Measurements from ENCODE around the gene GEMIN7.

DNA sequence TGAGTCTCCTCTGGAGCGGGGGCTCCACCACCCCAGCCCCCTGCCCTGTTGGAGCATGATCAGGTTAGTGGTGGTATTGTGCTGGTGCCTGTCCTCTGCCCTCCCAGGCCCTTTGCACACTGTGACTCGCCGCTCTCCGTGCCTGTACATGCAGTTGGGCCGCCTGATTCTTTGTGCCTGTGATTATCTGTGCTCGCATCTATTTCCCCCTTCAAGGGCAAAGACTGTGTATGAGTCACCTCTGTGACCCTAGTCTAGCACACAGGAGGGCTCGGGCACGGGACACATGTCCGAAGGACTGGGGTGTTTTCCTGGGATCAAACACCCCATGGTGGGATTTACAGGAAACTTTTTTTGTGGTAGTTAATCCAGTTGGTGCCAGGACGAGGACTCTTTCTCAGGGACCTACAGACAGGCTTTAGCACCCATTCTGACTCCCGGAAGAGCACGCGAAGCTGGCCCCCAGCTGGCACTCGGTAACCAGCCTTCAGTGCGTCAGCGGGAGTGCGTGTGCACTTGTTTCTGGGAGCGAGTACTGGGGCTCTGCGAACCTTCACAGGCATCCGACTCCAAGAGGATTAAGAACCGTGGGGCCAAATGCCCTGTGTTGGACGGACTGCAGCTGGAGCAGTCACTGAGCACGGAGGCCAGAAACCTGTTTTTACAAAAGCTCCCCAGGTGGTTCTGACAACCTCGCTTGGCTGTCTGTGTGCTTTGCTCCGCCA lies 20.6 kb downstream of the GEMIN7 start:
- TF ChIP-seq, protein P1, sequence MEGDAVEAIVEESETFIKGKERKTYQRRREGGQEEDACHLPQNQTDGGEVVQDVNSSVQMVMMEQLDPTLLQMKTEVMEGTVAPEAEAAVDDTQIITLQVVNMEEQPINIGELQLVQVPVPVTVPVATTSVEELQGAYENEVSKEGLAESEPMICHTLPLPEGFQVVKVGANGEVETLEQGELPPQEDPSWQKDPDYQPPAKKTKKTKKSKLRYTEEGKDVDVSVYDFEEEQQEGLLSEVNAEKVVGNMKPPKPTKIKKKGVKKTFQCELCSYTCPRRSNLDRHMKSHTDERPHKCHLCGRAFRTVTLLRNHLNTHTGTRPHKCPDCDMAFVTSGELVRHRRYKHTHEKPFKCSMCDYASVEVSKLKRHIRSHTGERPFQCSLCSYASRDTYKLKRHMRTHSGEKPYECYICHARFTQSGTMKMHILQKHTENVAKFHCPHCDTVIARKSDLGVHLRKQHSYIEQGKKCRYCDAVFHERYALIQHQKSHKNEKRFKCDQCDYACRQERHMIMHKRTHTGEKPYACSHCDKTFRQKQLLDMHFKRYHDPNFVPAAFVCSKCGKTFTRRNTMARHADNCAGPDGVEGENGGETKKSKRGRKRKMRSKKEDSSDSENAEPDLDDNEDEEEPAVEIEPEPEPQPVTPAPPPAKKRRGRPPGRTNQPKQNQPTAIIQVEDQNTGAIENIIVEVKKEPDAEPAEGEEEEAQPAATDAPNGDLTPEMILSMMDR (IDR thresholded peaks at IDR 0.05; ENCODE audit: low read length) = no peak
- no peak for TF ChIP-seq EZH2 (IDR thresholded peaks at IDR 0.05; ENCODE audit: borderline replicate concordance, low read length)

Data from OCI-LY1 (cell line).